Hematopoietic multipotent progenitor cell treated with erythropoietin and hydrocortisone succinate and interleukin-3 and kit ligand, for 15 days (in vitro differentiated cells): Measurements from ENCODE around the gene SEC14L1.
"Not testable (repeated sequence)": the region's sequence is repeated elsewhere in the genome, so short reads cannot be mapped to it uniquely, and the experiment has no call there.

ENCODE experiments used
- DNase-seq: peaks from one replicate; pipeline ENCODE4 v3.0.0-alpha.2; 2015; ENCODE audit warnings: low spot score

The SEC14L1 gene

DNA sequence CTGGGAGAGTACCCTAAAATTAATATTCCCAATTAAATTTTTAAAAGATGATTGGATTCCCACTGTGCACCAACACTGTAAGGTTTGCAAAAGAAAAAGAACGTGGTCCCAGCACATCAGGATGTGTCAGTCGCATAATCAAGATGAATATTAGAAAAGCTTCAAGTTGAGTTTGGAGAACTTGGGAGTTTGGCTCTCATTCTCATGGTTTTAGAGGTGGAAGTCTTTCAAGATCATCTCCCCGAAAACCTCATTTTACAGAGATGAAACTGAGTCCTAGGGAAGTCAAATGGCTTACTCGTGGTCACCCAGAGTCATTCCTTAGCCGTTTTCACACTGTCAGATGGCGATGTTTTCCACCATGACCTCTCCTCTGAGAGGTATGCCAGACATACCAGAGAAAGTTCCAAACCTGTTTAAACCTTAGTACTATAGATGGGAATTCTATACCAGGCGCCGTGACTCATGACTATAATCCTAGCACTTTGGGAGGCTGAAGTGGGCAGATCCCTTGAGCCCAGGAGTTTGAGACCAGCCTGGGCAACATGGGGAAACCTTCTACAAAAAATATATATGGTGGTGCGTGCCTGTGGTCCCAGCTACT lies 1.2 kb downstream of the SEC14L1 start:
- DNase-seq = no peak

DNA sequence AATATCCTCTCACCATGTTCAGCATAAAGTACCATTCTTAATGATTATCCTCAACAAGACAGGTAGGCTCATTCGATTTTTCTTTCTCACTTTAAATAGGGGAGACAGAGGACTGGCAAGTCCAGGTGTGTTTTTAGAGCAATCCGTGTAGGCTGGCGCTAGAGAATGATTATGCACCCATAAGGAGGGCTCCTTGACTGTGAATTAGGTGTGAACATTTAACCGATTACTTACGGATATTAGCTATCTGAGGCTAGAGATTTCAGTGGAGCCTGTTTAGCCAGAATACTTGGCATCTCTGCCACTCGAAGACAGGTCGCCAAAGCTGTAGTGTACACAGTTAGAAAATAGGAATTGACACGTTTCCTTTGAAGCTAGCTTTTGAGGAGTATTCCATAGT lies 1.9 kb downstream of the SEC14L1 start:
- DNase-seq = no peak

DNA sequence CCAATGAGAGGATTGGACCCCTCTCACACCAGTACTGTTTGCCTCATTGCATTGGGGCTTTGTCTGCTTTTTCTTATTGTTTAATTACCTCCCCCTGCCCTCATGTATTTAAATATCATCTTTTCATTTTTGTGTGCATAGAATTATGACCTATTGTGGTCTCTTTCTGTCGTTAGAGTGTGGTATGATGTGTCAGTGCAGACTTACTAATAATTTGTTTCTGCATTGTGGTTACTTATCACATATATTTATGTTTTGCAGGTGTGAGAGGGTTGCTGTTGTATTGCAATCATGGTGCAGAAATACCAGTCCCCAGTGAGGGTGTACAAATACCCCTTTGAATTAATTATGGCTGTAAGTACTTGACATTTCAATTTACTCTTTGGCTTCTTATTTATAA lies 2.5 kb downstream of the SEC14L1 start:
- no peak for DNase-seq

DNA sequence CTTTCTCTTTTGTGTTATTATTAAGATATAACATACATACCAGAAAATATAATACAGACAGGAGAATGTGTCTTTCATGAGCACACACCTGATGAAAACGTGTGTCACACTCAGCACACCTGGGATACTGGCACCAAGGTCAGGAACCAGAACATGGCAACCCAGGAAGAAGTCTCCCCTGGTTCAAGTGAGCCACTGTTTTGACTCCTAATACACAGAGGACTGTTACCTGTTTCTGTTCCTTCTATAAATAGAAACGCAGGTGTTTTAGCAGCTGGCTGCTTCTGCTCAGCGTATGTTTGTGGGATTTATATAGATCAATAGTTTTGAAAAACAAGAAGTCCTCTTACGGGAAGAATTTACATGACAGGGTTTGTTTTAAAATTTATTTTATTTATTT lies 3.5 kb downstream of the SEC14L1 start:
- DNase-seq = no peak

DNA sequence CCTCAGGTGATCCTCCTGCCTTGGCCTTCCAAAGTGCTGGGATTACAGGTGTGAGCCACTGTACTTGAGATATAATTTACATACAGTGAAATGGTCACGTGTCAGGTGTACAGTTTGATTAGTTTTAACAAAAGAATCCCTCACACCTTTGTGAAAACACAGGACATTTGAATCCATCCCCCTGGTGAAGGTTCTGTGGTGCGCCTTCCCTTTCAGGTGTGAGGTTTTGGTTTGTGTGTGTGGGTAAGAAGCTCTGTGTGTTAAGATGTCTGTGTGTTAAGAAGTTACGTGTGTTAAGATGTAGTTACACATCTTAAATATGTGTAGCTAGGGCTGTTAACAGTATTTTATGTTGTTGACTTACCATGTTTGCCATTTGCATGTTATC lies 4.4 kb downstream of the SEC14L1 start:
- no peak for DNase-seq

DNA sequence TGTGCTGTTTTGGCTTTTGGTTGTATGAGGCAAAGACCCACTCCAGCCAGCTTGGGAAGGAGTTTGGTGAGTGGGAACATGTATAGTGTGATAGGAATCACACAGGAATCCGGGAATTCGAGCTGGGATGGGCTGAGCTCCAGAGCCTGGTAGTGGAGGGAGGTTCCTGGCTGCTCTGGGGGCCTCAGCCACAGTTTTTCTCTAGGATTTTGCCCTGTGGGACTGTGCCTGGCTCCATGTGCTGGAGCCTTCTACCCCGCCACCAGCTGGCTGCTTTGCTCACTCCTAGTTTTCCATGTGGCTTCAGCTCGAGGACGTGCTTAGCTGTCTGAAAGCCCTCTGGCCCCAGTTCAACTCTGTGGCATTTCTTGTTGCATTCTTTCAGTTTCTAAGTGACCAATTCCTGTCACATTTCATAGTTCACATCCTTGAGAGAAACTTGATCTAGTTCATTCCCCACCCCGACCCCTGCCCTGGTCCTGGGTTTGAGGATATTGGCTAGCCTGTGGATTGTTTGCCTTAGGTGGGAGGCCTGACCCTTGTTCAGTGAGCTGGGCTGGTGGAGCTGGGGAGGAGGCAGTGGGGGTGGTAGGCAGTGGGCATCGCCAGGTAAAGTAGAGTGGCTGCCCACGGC lies 5.0 kb downstream of the SEC14L1 start:
- no peak for DNase-seq

DNA sequence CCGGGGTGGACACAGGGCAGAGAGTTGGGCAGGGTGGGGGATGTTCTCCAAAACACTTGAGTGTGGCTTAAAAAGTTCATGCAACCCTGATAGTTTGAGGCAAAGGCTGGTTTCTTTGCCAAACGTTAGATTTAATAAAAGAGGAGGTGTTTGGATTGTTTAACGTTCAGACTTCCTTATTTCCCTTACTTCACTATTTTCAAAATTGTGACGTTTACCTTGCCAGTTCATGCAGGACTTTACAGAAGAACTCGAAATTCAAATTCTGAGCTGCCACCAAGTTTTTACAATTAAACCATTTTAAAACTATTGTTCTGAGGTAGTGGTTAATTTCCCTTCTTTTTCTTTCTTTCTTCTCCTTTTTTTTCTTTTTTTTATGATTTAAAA lies 5.5 kb downstream of the SEC14L1 start:
- no peak for DNase-seq

DNA sequence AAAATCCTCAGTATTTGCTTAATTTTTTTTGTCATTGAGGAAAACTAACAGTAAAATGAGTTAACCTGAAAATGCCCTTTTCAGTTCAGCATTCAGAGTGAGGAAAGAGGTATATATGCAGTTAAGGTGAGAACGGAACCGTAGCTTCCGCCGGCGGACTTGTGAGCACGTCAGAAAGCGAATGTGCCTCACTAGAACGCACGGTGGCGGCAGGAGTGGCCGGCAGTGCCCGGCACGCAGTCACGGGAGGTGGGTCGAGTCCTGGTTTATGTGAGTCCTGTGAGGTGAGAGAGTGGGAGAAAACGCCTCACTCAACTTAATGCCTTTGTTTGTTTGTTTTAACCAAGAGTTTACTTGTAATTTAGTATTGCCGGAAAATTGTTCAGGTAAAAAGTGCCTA lies 6.1 kb downstream of the SEC14L1 start:
- DNase-seq = no peak

DNA sequence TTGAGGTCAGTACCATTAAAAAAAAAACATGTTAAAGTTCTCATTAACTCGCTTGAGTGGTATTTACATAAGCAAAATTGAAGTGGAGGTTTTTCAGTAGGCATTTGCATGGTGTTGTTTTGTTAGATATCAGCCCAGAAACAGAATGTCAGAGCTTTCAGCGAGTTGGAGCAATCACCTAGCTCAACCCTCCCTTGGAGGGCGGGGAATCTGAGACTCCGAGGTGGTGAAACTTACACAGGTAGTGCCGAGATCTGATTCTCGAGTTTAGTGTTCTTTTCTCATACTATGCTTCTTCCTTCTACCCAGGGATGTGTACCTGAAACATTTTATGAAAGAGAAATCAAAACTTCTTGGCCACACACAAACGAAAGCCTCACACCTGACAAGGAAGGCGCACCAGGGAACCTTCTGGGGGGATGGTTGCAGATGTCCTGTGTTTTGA lies 6.6 kb downstream of the SEC14L1 start:
- DNase-seq = no peak

DNA sequence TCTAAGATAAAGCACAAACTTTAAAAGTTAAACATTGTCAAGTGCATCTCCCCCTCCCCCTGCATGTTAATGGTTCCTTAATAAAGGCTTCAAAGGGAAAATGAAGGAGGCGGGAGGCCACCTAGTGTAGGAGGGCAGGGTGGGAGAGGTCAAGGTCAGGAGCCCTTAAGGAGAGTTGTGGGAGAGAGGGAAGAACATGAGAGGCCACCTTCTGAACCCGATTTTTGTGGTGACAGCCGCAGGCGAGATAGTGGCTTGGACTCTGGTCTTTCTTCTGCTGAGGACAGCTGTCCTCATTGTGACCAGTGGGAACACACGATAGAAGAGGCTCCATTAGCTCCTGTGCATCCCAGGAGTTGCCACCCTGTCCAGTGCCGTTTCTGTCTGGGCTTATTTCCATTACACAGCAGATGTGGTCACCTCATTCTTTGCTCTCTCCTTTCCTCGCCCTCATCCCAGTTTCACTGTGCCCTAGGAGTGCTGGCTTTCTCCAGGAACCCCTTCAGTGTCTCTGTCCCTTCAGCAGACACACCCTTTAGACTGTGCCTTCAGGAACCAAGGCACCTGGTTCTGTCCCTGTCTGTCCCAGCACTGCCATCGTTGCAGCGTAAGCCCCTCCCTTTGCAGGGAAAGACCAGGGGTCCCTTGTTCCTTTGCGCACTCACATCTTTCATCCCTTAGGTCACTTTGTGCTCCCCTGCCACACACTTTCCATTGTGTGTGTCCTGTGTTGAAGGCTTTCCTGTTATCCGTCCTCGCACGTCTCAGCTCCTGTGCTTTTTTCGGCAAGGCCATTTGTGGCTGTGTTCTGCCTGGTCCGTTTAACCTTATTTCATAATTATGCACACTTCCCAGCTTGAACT lies 7.5 kb downstream of the SEC14L1 start:
- no peak for DNase-seq

DNA sequence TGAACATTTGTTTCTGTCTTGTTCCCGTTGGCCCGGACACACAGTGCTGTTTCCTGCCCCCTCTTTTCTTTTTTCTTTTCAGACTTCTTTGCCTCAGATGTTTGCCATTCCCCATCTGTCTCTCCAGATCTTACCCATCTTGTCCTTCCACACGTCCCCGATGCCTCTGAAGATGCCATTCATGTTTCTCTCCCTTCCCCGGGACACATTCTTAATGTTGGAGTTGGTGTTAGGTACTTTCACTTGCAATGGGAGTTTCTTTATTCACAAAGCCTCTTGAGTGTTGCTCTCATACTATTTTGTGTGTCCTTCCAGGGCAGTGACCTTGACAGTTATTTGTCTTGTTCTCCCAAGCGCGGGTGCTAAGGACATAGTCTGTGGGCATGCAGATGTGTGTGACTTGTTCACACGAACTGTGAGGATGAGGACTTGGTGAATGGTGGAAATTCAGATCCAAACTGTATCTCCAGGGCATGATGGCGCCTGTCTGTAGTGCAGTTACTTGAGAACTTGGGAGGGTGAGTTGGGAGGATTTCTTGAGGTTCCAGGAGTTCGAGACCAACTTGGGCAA lies 8.3 kb downstream of the SEC14L1 start:
- DNase-seq = no peak

DNA sequence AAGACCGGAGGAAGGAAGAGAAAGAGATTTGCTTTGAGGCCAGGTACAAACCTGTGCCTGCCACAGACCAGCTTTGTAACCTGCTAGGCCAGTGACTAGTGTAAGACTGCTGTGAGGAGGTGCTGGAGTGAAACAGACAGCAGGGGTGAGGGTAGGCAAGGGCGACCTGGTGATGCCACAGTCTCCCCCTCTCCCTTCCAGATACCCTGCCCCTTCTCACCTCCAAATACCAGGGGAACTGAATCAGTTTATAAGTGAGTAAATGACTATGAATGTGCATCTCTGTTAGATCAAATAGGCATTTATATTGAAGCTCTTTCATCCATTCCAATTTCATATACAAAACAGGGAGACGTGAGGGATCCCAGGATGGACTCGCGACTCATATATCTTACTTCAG lies 9.4 kb downstream of the SEC14L1 start:
- DNase-seq = no peak

DNA sequence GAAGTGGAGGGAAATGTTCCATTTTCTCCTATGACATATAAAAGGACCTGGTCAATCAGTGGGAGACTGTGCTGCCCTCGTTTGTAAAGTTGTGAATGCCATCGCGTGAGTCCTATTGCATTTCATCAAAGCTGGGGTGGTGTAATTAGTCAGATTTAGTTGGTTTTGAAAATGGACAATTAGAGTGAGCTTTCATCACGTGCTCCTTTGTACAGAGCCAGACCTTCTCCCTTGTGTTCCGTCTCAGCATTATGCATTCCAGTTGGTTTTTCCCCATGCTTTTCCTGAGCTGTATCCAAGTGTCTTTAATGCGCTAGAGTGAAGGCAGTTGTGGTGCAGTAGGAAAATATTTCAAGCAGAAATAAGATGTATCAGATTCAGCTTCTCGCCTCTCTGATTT lies 10.4 kb downstream of the SEC14L1 start:
- no peak for DNase-seq

DNA sequence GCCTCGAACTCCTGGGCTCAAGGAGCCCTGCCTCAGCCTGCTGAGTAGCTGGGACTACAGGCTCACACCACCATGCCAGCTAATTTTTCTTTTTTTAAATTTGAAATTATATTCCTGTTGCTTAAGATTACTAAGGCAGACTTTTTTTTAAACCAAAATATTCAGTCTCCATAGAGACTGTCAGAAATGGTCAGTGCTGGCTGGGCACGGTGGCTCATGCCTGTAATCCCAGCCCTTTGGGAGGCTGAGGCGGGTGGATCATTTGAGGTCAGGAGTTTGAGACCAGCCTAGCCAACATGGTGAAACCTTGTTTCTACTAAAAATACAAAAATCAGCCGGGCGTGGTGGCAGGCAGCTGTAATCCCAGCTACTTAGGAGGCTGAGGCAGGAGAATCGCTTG lies 11.3 kb downstream of the SEC14L1 start:
- not testable (repeated sequence) for DNase-seq

DNA sequence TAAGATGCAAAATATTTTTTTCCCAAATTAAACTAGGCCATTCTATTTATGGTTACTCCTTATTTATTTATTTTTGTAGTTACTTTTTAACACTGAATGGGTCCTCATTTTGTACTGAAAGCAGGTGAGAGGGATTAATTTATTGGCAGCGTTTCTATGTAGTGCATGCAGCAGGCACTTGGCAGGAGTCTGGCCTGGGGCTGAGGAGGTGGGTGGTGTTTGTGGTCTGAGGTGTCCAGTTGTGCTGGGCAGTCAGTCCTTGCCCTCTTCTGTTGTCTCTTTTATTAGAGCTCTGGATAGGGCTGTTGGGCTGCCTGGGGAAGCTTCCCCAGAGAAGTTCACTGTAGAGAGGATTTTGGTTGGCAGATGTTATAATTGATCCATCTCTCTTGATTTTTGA lies 12.7 kb downstream of the SEC14L1 start:
- no peak for DNase-seq

DNA sequence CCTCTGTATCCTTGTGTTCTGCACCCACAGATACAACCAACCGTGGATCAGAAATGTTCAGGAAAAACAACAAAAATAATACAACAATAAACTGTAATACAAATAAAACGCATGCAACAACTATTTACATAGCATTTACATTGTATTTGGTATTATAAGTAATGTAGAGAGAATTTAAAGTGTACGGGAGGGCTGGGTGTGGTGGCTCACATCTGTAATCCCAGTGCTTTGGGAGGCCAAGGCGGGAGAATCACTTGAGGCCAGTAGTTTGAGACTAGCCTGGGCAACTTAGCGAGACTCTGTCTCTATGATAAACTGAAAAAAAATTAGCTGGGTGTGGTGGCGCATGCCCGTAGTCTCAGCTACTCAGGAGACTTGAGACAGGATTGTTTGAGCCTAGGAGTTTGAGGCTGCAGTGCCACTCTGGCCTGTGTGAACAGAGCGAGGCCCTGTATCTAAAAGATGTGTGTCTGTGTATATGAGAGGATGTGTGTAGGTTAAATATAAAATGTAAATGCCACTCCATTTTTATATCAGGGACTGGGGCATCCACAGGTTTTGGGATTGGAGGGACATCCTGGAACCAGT lies 13.3 kb downstream of the SEC14L1 start:
- no peak for DNase-seq

DNA sequence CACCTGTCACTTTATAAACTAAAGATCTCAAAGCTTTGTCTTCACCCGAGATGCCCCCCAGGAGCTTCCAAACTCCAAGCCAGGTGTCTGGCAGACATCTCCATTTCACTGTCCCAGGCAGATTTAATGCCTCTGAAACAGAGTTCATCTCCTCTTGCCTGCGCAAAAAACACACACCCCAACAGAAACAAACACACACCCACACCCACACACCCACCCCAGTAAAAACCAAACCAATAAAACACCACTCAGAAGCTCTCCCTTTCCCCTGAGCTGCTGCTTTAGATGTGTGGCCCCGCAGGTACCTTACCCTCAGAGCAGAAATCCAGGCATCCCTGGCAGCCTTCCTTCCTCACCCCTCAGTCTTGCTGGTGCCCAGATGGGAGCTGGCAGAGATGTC lies 14.4 kb downstream of the SEC14L1 start:
- no peak for DNase-seq

DNA sequence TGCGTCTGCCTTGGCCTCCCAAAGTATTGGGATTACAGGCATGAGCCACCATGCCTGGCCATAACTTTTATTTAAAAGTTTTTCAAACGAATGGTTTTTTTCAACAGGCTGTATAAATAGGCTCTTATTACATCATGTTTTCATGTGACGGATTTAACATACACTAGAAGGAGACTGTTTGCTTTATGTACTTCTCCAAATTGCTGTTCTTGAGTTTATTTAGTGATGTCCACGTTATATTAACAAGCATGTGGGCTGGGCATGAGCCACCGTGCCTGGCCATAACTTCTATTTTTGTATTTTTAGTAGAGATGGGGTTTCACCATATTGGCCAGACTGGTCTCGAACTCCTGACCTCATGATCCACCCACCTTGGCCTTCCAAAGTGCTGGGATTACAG lies 17.0 kb downstream of the SEC14L1 start:
- not testable (repeated sequence) for DNase-seq

DNA sequence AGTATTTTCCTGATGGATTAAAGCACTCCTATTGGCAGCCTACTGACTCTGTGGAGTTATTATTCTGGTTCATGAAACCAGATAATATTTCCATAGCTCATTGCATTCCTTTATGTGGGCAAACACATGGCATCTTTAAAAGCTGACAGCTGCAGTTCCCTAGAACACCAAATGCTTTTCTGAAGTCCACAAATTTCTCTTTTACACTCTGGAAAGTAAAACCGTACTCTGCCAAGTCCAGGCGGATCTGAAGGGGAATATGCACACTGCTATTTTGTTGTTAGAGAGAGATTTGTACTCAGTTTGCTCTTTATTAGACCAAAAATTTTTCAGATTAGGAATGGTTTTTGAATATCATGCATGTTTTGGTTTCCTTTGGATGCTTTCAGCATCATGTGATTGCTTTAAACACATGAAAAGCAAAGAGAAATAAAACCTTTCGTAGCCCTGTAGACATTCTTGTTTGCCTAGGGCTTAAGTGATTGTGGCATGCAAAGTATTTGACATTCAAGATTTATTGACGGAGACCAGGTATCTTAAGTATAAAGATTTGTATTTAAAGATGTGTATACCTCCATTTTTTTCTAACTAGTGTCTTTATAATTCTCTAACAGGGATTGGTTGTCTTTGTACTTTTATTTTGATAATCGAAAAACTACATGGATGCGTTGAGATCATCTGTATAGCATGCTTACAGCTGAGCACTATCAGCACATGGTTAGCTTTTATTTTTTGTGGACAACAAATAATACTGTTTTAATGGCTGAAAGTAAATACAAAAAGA lies 19.5 kb downstream of the SEC14L1 start:
- DNase-seq = no peak

DNA sequence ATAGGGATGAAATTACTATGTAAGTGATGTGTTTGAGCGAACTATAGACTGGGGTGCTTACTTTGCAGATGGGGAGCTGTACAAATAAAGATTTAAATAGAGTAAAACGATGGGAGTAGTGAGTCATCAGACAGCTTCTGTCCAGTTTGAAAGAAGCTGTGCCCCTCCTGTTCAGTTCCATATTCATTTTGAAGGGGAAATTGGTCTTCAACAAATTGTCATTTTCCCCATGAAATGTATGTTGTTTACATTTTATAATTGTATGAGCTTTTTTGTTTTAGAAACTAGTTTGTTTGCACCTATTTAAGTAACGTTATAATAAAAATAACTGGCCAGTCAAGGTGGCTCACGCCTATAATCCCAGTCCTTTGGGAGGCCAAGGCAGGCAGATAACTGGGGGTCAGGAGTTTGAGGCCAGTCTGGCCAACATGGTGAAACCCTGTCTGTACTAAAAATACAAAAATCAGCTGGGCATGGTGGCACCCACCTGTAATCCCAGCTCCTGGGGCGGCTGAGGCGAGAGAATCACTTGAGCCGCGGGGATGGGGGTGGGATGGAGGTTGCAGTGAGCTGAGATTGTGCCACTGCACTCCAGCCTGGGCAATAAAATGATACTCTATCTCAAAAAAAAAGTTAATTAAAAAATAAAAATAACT lies 20.2 kb downstream of the SEC14L1 start:
- DNase-seq = no peak

DNA sequence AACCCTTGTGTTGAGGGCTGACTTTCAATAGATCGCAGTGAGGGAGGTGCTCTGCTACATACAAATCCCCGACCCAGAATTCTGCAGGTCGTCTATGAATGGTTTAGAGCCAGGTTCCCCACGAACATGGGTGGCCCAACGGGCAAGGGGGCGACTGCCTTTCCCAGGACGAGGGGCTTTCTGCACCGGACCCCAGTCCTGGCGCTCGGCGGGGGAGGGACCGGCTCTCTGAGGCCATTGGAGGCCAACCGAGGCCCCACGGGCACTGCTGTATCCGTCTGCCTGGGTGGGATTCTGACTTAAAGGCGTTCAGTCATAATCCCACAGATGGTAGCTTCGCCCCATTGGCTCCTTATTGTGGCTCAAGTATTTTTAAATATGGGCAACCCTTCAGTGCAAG lies 21.2 kb downstream of the SEC14L1 start:
- DNase-seq = no peak
